GM23248 (cell line): ENCODE results near the gene FGF21.

Experiments used
- EZH2 ChIP-seq: fragments of 200-600 bp; sonication (generic); IDR thresholded peaks from 2 replicates; pipeline ENCODE4 v1.6.1; 2018; ENCODE audit warnings: antibody characterized with exemption, mild to moderate bottlenecking; ENCODE audit not compliant: insufficient read depth, poor library complexity, severe bottlenecking
- EZH2phosphoT487 ChIP-seq: fragments of 200-600 bp; sonication (generic); IDR thresholded peaks from 2 replicates; pipeline ENCODE4 v1.6.1; 2018; ENCODE audit warnings: antibody characterized with exemption, moderate library complexity, mild to moderate bottlenecking, low read depth; ENCODE audit not compliant: insufficient read depth

DNA sequence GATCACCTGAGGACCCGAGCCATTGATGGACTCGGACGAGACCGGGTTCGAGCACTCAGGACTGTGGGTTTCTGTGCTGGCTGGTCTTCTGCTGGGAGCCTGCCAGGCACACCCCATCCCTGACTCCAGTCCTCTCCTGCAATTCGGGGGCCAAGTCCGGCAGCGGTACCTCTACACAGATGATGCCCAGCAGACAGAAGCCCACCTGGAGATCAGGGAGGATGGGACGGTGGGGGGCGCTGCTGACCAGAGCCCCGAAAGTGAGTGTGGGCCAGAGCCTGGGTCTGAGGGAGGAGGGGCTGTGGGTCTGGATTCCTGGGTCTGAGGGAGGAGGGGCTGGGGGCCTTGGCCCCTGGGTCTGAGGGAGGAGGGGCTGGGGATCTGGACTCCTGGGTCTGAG is 888 bp downstream of the FGF21 start:
- TF ChIP-seq EZH2 (no peak), EZH2phosphoT487 (no peak)
